Thoracic aorta (tissue), 2 donors: ENCODE data around the gene DFFB. TPM values are rescaled to one million over a fixed set of nuclear protein-coding genes. Genes with fewer than 3 reads are reported as not detected.

Experiments
- ATAC-seq: fragments of 150-250 bp; one replicate; pipeline ENCODE4 v1.8.0; 2017; ENCODE audit warnings: low read depth; ENCODE audit not compliant: insufficient number of reproducible peaks, low FRiP score
- DNase-seq: peaks from one replicate; pipeline ENCODE4 v3.0.0-alpha.2; 2020; ENCODE audit warnings: low spot score
- H3K27ac ChIP-seq, 2 donors: fragments of 200-600 bp; sonication (generic); 1 replicate in 1 of 2; 2 replicates in 1 of 2; pipeline ENCODE4 v1.5.1; 2016; ENCODE audit warnings: mild to moderate bottlenecking in 2 of 2, moderate library complexity in 2 of 2
- H3K27me3 ChIP-seq: fragments of 200-600 bp; sonication (generic); replicated peaks from 2 replicates; pipeline ENCODE4 v1.6.0; 2016; ENCODE audit warnings: mild to moderate bottlenecking; ENCODE audit not compliant: insufficient read depth
- H3K36me3 ChIP-seq: fragments of 200-600 bp; sonication (generic); one replicate; pipeline ENCODE4 v1.5.1; 2016
- H3K4me1 ChIP-seq, 2 donors: fragments of 200-600 bp; sonication (generic); 1 replicate in 1 of 2; 2 replicates in 1 of 2; pipeline versions ENCODE4 v1.5.1 to v1.6.0; 2016; ENCODE audit warnings: low read depth in 2 of 2, mild to moderate bottlenecking in 1 of 2; ENCODE audit not compliant: control insufficient read depth in 1 of 2
- H3K4me3 ChIP-seq: fragments of 200-600 bp; sonication (generic); 2 replicates; pipeline ENCODE4 v1.5.1; 2016; ENCODE audit warnings: mild to moderate bottlenecking
- H3K9me3 ChIP-seq: fragments of 200-600 bp; sonication (generic); 2 replicates; pipeline ENCODE4 v1.5.1; 2016
- total RNA-seq, 2 donors: library from RNA; depleted of rRNA; stranded (reverse); fragments of >200 nt; gene quantifications; one replicate each; pipeline versions ENCODE4 v1.1.0 to v1.2.3, GENCODE V29; 2016
- TF ChIP-seq, protein P1 (sequence below): fragments of 200-600 bp; sonication (generic); IDR thresholded peaks from one replicate; pipeline ENCODE4 v1.5.1; 2019; ENCODE audit warnings: antibody characterized with exemption

The DFFB gene
- total RNA-seq, 2 donors from 2014 or later, result 7.8 to 20.2 TPM

DNA sequence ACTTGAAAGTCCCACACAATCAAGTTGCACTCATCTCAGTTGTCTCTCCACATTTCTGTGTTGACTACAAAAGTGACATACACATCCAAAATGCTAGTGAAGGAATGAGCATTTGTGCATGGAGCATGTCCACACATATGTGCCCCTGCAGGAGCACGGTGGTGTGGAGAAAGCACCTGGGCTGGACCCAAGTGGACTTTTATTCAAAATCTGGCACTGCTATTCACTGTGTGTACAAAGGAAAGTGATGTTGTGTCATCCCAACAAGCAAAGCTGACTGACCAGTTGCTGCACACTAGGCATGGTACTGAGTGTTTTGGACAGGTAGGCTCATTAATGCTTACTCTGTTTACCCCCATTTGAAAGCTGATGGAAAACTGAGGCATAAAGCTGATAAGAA is 19.6 kb upstream of the DFFB start:
- no peaks in the 10 kb centered on the region for H3K9me3 ChIP-seq
- DNase-seq (no peak), ATAC-seq (no peak)
- TF ChIP-seq, protein P1, sequence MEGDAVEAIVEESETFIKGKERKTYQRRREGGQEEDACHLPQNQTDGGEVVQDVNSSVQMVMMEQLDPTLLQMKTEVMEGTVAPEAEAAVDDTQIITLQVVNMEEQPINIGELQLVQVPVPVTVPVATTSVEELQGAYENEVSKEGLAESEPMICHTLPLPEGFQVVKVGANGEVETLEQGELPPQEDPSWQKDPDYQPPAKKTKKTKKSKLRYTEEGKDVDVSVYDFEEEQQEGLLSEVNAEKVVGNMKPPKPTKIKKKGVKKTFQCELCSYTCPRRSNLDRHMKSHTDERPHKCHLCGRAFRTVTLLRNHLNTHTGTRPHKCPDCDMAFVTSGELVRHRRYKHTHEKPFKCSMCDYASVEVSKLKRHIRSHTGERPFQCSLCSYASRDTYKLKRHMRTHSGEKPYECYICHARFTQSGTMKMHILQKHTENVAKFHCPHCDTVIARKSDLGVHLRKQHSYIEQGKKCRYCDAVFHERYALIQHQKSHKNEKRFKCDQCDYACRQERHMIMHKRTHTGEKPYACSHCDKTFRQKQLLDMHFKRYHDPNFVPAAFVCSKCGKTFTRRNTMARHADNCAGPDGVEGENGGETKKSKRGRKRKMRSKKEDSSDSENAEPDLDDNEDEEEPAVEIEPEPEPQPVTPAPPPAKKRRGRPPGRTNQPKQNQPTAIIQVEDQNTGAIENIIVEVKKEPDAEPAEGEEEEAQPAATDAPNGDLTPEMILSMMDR, result no peak
- H3K4me3 ChIP-seq, result no peak overlapping the region
- H3K4me1 ChIP-seq, result no peaks in the 10 kb centered on the region
- no peaks in the 10 kb centered on the region for H3K27me3 ChIP-seq
- peaks cover 59% of the 10 kb centered on the region for H3K36me3 ChIP-seq
- no peak overlapping the region for H3K27ac ChIP-seq

DNA sequence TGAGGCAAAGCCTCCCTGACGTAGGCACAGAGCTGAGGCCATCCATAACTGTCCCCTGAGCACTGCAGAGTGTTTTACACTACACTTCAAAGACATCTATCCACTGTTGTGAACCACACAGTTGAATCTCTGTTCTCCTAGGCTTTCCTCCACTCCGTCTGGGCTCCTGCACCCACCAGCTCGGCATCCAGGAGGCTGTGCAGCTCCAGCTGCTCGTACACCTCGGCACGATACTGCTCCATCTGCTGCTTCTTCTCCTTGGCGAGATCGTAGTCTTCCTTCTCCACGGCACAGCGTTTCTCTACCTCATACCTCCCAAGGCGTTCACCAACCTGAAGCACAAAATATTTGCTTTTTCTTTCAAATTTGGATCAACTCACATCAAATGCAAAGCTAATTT is 18.5 kb upstream of the DFFB start:
- ATAC-seq, result no peak

GRCh38 chr1:3841491-3841890 is 15.8 kb upstream of the DFFB start:
- H3K4me1 ChIP-seq, result no peaks in the 10 kb centered on the region
- DNase-seq (no peak), ATAC-seq (no peak)
- H3K27me3 ChIP-seq, result no peaks in the 10 kb centered on the region
- H3K27ac ChIP-seq, result no peak overlapping the region
- no peaks in the 10 kb centered on the region for H3K9me3 ChIP-seq
- H3K36me3 ChIP-seq, result peaks cover 48% of the 10 kb centered on the region
- TF ChIP-seq, protein P1, result no peak
- no peak overlapping the region for H3K4me3 ChIP-seq

More for the DNA sequence above, 18.5 kb upstream of the DFFB start:
- Histone ChIP-seq H3K27ac (no peak overlapping the region), H3K27me3 (no peaks in the 10 kb centered on the region), H3K4me1 (no peaks in the 10 kb centered on the region), H3K9me3 (no peaks in the 10 kb centered on the region), H3K36me3 (peaks cover 55% of the 10 kb centered on the region), H3K4me3 (no peak overlapping the region)
- DNase-seq, result no peak
- TF ChIP-seq, protein P1, result no peak

DNA sequence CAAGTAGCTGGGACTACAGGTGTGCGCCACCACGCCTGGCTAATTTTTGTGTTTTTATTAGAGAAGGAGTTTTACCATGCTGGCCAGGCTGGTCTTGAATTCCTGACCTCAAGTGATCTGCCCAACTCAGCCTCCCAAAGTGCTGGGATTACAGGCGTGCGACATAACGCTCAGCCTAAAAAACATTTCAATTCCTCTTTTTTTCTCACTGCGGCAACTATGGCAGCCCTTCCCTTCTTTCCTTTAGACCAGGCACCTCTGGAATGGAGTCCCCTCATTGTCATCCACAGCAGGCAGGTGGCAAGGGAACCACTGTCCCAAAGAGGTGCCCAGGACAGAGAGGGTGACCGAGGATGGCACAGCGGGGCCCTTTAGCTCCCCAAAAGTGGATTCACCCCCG is 14.4 kb upstream of the DFFB start:
- no peaks in the 10 kb centered on the region for H3K4me1 ChIP-seq
- H3K36me3 ChIP-seq, result peaks cover 45% of the 10 kb centered on the region
- no peaks in the 10 kb centered on the region for H3K27me3 ChIP-seq
- DNase-seq, result no peak
- ATAC-seq, result no peak
- no peak overlapping the region for H3K4me3 ChIP-seq
- TF ChIP-seq, protein P1, result no peak
- no peaks in the 10 kb centered on the region for H3K9me3 ChIP-seq
- no peak overlapping the region for H3K27ac ChIP-seq

GRCh38 chr1:3846541-3846940 is 10.7 kb upstream of the DFFB start:
- Histone ChIP-seq H3K9me3 (no peaks in the 10 kb centered on the region), H3K27me3 (no peaks in the 10 kb centered on the region), H3K4me3 (no peak overlapping the region), H3K36me3 (peaks cover 39% of the 10 kb centered on the region), H3K4me1 (no peaks in the 10 kb centered on the region), H3K27ac (no peak overlapping the region)
- TF ChIP-seq, protein P1, result no peak
- no peak for DNase-seq
- no peak for ATAC-seq
